Mesendoderm (in vitro differentiated cells): Measurements from ENCODE around the gene PIEZO1.

ENCODE experiments used
- DNase-seq: peaks from one replicate; pipeline ENCODE4 v3.0.0; 2013
- H2AK5ac ChIP-seq: 2 replicates; pipeline ENCODE4 v1.6.1; 2013; ENCODE audit warnings: low read length, inconsistent platforms
- H2BK120ac ChIP-seq: 2 replicates; pipeline ENCODE4 v1.6.1; 2013; ENCODE audit warnings: low read depth, mild to moderate bottlenecking, low read length, moderate library complexity, mixed read lengths
- H2BK15ac ChIP-seq: replicated peaks from 2 replicates; pipeline ENCODE4 v1.6.1; 2013; ENCODE audit warnings: low read depth, mild to moderate bottlenecking, moderate library complexity
- H2BK5ac ChIP-seq: 2 replicates; pipeline ENCODE4 v1.6.1; 2013; ENCODE audit warnings: low read length, inconsistent platforms
- H3K18ac ChIP-seq: 2 replicates; pipeline ENCODE4 v1.6.1; 2013; ENCODE audit warnings: mild to moderate bottlenecking, low read length, mixed read lengths
- H3K23ac ChIP-seq: one replicate; pipeline ENCODE4 v1.6.1; 2013; ENCODE audit warnings: low read length
- H3K27ac ChIP-seq: 2 replicates; pipeline ENCODE4 v1.5.1; 2013; ENCODE audit warnings: low read depth, mild to moderate bottlenecking, inconsistent platforms, low read length, moderate library complexity
- H3K27me3 ChIP-seq: 2 replicates; pipeline ENCODE4 v1.6.1; 2013; ENCODE audit warnings: low read length, control low read depth, mild to moderate bottlenecking, inconsistent platforms; ENCODE audit not compliant: insufficient read depth, poor library complexity
- H3K36me3 ChIP-seq: 2 replicates; pipeline ENCODE4 v1.6.1; 2013; ENCODE audit warnings: low read length, inconsistent platforms; ENCODE audit not compliant: control insufficient read depth, insufficient read depth
- H3K4ac ChIP-seq: one replicate; pipeline ENCODE4 v1.6.1; 2013; ENCODE audit warnings: low read depth, mild to moderate bottlenecking, low read length, moderate library complexity
- H3K4me1 ChIP-seq: 2 replicates; pipeline ENCODE4 v1.6.1; 2013; ENCODE audit warnings: low read depth, low read length, inconsistent platforms; ENCODE audit not compliant: control insufficient read depth
- H3K4me2 ChIP-seq: 2 replicates; pipeline ENCODE4 v1.6.1; 2013; ENCODE audit warnings: low read length
- H3K4me3 ChIP-seq: 2 replicates; pipeline ENCODE4 v1.5.1; 2013; ENCODE audit warnings: mild to moderate bottlenecking, low read length
- H3K56ac ChIP-seq: one replicate; pipeline ENCODE4 v1.6.1; 2013; ENCODE audit warnings: low read length
- H3K79me1 ChIP-seq: 2 replicates; pipeline ENCODE4 v1.6.1; 2013; ENCODE audit warnings: low read length, inconsistent platforms
- H3K79me2 ChIP-seq: 2 replicates; pipeline ENCODE4 v1.6.1; 2013; ENCODE audit warnings: mild to moderate bottlenecking, low read length; ENCODE audit not compliant: control insufficient read depth, insufficient read depth
- H3K9ac ChIP-seq: 2 replicates; pipeline ENCODE4 v1.6.1; 2013; ENCODE audit warnings: low read length, inconsistent platforms
- H4K5ac ChIP-seq: one replicate; pipeline ENCODE4 v1.6.1; 2013; ENCODE audit warnings: low read length
- H4K8ac ChIP-seq: one replicate; pipeline ENCODE4 v1.6.1; 2013; ENCODE audit warnings: low read depth, mild to moderate bottlenecking, control low read depth, low read length, moderate library complexity
- WGBS: extraction: QIAGEN DNeasy Blood & Tissue Kit; methylation state at CpG from one replicate; pipeline ENCODE4 v1.1.7; 2013; ENCODE audit warnings: low lambda C conversion rate, missing lambda C conversion rate; ENCODE audit not compliant: insufficient coverage; ENCODE audit errors: extremely low coverage; 5-methylcytosine and 5-hydroxymethylcytosine counted together

Gene PIEZO1

DNA sequence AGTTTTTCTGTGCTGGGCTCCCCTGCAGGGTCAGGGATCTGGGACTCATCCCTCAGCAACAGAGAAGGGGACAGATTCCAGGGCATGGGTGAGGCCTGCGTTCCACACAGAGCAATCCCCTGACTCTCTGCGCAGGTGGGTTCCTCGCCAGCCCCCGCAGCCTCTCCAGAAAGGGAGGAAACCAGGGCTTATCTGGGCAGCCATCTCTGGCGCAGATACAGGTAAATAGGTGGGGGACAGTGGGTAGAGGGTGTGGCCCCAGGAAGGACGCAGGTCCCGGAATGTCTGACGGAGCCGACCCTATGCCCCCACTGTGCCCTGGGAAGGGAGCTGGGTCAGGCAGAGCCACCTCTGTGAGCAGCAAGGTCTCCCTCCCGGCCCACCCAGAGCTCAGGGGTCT, 23.2 kb downstream of the PIEZO1 start:
- Histone ChIP-seq H2BK15ac (no peak overlapping the region), H3K4me1 (peaks cover 6% of the 10 kb centered on the region), H4K5ac (no peak overlapping the region), H3K27me3 (no peaks in the 10 kb centered on the region), H3K36me3 (no peaks in the 10 kb centered on the region), H3K18ac (no peak overlapping the region), H3K79me1 (peaks cover 3% of the 10 kb centered on the region), H3K23ac (no peak overlapping the region), H3K4me2 (no peak overlapping the region), H3K4me3 (no peak overlapping the region), H3K4ac (no peak overlapping the region), H2BK5ac (no peak overlapping the region), H3K79me2 (peaks cover 5% of the 10 kb centered on the region), H3K56ac (no peak overlapping the region), H3K9ac (no peak overlapping the region), H2AK5ac (no peak overlapping the region), H2BK120ac (no peak overlapping the region), H4K8ac (no peak overlapping the region), H3K27ac (no peak overlapping the region)
- DNase-seq, result no peak
- WGBS, result no CpG with 5 or more reads among the region's 10 CpGs

DNA sequence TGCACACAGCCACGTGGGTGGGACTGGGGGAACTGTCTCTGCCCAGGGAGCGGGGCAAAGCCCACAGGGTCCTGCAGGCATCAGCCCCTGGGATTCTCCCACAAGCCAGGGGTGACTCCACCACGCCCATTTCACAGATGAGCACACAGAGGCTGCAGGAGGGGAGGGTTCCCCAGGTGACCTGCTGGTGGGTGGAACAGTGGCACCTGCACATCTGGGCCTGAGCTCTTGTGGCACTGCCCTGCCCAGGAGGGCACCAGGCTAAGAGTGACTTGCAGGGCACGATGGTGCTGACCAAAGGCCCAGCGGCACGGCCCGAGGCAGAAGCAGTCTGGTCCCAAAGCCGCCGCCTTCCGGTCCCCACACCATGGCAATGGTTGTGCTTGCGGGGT, 23.9 kb downstream of the PIEZO1 start:
- Histone ChIP-seq H3K4me3 (no peak overlapping the region), H4K8ac (no peak overlapping the region), H2AK5ac (no peak overlapping the region), H3K18ac (no peak overlapping the region), H3K56ac (no peak overlapping the region), H2BK15ac (no peak overlapping the region), H3K4me1 (peaks cover 6% of the 10 kb centered on the region), H3K4me2 (no peak overlapping the region), H4K5ac (no peak overlapping the region), H3K23ac (no peak overlapping the region), H2BK120ac (no peak overlapping the region), H3K4ac (no peak overlapping the region), H3K27ac (no peak overlapping the region), H2BK5ac (no peak overlapping the region), H3K79me1 (peaks cover 3% of the 10 kb centered on the region), H3K9ac (no peak overlapping the region), H3K36me3 (no peaks in the 10 kb centered on the region), H3K27me3 (no peaks in the 10 kb centered on the region), H3K79me2 (peaks cover 5% of the 10 kb centered on the region)
- no peak for DNase-seq
- no CpG with 5 or more reads among the region's 11 CpGs for WGBS

DNA sequence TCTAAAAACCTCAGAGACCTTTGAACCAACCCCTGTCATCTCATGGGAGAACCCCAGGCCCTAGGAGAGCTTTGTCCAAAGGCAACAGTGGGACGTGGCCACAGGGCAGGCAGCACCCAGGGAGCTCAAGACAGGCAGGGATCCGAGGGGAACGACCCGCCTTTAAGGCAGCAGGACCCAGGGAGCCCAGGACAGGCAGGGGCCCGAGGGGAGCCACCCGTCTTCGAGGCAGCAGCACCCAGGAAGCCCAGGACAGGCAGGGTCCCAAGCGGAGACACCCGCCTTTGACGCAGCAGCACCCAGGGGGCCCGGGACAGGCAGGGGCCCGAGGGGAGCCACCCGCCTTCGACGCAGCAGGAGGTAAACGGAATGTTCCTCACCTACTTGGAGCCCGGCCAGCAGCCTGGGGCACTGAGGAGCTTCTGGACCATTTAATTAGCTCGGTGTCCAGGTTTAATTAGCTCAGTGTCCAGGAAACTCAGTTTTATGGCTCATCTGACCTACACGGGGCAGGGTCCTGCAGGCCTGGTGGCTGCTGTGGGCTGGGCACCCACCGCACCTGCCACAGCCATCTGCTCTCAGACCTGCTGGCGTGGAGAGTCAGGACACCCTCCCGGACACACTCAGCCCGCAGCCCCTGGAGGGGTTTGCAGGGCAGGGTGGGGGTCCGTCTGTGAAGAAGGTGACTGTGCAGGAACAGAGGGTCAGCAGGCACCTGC, 24.4 kb downstream of the PIEZO1 start:
- DNase-seq, result no peak
- Histone ChIP-seq H4K8ac (no peak overlapping the region), H3K27me3 (no peaks in the 10 kb centered on the region), H3K4me2 (no peak overlapping the region), H3K4ac (no peak overlapping the region), H3K27ac (no peak overlapping the region), H2BK15ac (no peak overlapping the region), H3K18ac (no peak overlapping the region), H2AK5ac (no peak overlapping the region), H2BK120ac (no peak overlapping the region), H3K23ac (no peak overlapping the region), H3K4me3 (no peak overlapping the region), H3K4me1 (peaks cover 6% of the 10 kb centered on the region), H3K56ac (no peak overlapping the region), H2BK5ac (no peak overlapping the region), H4K5ac (no peak overlapping the region), H3K79me2 (peaks cover 5% of the 10 kb centered on the region), H3K79me1 (peaks cover 3% of the 10 kb centered on the region), H3K36me3 (no peaks in the 10 kb centered on the region), H3K9ac (no peak overlapping the region)
- no CpG with 5 or more reads among the region's 24 CpGs for WGBS

DNA sequence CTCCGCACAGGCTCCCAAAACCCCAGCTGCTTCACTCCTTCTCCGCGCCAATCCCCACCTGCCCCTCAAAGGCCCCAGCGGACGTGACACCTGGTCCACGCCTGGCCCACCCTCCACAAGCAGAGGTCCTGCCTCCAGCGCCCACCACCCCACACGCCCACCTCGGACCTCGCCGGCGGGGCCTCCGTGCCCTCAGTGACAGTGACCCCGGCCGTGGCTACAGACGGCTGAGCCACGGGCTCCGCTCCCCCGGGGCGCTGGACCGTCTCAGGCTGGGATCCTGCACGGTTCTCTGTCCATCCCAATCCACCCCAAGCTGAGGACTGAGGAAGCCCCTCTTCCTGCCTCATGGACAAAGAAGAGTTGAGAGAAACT, 25.1 kb downstream of the PIEZO1 start:
- Histone ChIP-seq H2BK5ac (no peak overlapping the region), H3K4me2 (no peak overlapping the region), H3K18ac (no peak overlapping the region), H4K8ac (no peak overlapping the region), H3K79me2 (peaks cover 5% of the 10 kb centered on the region), H3K27me3 (no peaks in the 10 kb centered on the region), H3K79me1 (peaks cover 3% of the 10 kb centered on the region), H3K4me1 (peaks cover 6% of the 10 kb centered on the region), H3K27ac (no peak overlapping the region), H2BK120ac (no peak overlapping the region), H2BK15ac (no peak overlapping the region), H3K4ac (no peak overlapping the region), H3K23ac (no peak overlapping the region), H2AK5ac (no peak overlapping the region), H3K56ac (no peak overlapping the region), H3K36me3 (no peaks in the 10 kb centered on the region), H3K9ac (no peak overlapping the region), H3K4me3 (no peak overlapping the region), H4K5ac (no peak overlapping the region)
- DNase-seq, result no peak
- WGBS, result no CpG with 5 or more reads among the region's 22 CpGs

DNA sequence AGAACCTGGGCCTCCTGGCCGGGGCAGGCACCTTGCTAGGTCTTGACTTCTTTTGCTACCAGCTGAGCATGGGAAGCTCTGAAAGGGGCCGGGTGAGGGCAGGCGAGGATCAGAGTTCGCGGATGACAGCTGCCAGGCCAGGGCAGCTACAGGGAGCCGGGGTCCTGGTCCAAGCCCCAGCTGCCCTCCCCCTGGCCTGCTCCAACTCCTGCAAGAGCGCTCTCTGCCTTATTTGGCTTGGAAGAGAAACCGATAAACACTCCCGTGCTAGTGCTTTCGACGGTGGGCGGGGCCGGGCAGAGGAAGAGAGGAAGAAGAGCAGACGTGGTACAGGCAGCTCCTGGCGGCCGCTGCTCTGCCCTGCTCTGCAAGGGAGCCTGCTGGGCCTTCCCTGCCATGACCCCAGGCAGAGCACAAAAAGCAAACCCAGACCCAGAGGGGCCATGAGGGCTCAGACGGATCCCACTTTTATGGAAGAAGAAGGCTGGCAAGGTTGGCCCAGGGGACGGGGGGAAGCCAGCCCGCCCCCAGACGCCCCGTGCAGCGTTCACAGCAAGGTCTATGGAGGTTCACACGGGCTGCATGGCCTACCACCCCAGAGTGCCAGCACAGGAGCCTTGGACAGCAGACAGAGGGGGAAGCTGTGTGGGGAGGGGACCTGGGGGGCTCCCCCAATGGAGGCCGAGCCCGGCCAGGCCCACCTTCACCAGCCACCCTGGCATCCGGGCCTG, 25.6 kb downstream of the PIEZO1 start:
- Histone ChIP-seq H3K23ac (no peak overlapping the region), H4K5ac (no peak overlapping the region), H3K4ac (no peak overlapping the region), H2AK5ac (no peak overlapping the region), H2BK120ac (no peak overlapping the region), H3K36me3 (no peaks in the 10 kb centered on the region), H3K79me1 (peaks cover 3% of the 10 kb centered on the region), H4K8ac (no peak overlapping the region), H2BK15ac (no peak overlapping the region), H3K4me1 (peaks cover 6% of the 10 kb centered on the region), H3K9ac (peak overlapping the region; percentile 6), H3K79me2 (peaks cover 5% of the 10 kb centered on the region), H3K18ac (no peak overlapping the region), H3K4me2 (no peak overlapping the region), H3K27ac (no peak overlapping the region), H2BK5ac (no peak overlapping the region), H3K27me3 (no peaks in the 10 kb centered on the region), H3K56ac (no peak overlapping the region), H3K4me3 (no peak overlapping the region)
- peak; percentile 70 for DNase-seq
- no CpG with 5 or more reads among the region's 26 CpGs for WGBS

DNA sequence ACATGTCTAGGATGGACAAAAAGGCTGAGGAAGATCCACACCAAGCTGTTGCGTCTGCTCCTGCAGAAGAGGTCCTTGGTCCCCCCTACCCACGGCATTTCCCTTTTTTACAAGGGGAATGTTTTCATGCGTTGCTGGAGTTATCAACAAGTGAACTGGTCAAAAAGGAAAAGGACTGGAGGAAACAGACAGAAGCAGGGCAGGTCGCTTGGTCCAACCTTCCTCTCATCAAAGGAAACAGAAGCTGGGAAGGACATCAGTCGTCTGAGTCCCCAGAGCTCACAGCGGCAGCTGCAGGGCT, 26.1 kb downstream of the PIEZO1 start:
- Histone ChIP-seq H2BK5ac (no peak overlapping the region), H3K79me2 (peaks cover 5% of the 10 kb centered on the region), H4K8ac (no peak overlapping the region), H3K36me3 (no peaks in the 10 kb centered on the region), H3K4me3 (no peak overlapping the region), H2BK15ac (no peak overlapping the region), H3K9ac (no peak overlapping the region), H3K4ac (no peak overlapping the region), H3K56ac (no peak overlapping the region), H4K5ac (no peak overlapping the region), H2BK120ac (no peak overlapping the region), H3K27ac (no peak overlapping the region), H3K23ac (no peak overlapping the region), H3K79me1 (peaks cover 3% of the 10 kb centered on the region), H2AK5ac (no peak overlapping the region), H3K4me1 (peaks cover 5% of the 10 kb centered on the region), H3K4me2 (no peak overlapping the region), H3K18ac (no peak overlapping the region), H3K27me3 (no peaks in the 10 kb centered on the region)
- WGBS, result no CpG with 5 or more reads among the region's 6 CpGs
- DNase-seq, result no peak
